ENCODE results near the gene LSG1.

LSG1 gene

DNA sequence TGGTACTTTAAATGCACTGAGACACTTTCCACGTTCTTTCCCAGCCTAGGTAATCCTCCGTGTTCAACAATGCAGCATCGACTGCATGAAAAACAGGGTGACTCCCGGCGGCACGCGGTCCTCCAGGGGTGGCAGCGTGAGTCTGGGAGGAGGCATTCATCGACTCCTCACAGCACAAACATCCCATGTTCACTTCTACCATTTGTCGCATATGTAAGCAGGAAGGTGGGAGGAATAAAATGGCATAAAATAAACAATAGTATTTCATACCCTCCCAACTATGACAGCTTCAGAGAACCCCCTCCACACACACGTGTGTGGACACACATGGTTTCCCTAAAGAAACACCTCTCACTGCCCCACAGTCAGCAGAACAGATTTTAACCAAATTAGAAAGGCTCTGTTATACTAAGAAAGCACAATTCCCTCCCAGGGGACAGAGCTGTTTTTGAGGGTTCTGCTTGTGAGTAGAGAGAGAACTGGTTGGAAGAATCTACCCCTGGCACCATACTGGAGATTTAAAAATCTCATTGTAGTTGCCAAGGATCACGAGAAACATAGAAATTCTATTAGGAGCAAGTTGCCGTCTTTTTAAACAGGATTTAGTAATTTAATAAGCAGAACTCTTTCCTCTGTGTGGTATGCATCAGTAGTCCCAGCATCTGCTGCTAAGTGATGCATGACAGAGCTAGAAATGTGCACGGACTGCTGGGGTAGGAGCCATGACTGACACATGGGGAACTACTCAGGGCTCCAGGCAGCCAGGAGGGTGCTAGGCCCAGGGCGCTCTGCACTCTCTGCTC, 19.7 kb upstream of the LSG1 start:
- H3K27me3 Mint-ChIP-seq, result no peaks in the 10 kb centered on the region
- peak overlapping the region; percentile 88 for H3K27ac Mint-ChIP-seq
- H3K9me3 Mint-ChIP-seq, result peaks cover 4% of the 10 kb centered on the region
- peaks cover 4% of the 10 kb centered on the region for H3K36me3 Mint-ChIP-seq
- H3K4me1 Mint-ChIP-seq, result peaks cover 80% of the 10 kb centered on the region
- peak overlapping the region; percentile 45 for H3K4me3 Mint-ChIP-seq
- ATAC-seq, result peak; percentile 85

DNA sequence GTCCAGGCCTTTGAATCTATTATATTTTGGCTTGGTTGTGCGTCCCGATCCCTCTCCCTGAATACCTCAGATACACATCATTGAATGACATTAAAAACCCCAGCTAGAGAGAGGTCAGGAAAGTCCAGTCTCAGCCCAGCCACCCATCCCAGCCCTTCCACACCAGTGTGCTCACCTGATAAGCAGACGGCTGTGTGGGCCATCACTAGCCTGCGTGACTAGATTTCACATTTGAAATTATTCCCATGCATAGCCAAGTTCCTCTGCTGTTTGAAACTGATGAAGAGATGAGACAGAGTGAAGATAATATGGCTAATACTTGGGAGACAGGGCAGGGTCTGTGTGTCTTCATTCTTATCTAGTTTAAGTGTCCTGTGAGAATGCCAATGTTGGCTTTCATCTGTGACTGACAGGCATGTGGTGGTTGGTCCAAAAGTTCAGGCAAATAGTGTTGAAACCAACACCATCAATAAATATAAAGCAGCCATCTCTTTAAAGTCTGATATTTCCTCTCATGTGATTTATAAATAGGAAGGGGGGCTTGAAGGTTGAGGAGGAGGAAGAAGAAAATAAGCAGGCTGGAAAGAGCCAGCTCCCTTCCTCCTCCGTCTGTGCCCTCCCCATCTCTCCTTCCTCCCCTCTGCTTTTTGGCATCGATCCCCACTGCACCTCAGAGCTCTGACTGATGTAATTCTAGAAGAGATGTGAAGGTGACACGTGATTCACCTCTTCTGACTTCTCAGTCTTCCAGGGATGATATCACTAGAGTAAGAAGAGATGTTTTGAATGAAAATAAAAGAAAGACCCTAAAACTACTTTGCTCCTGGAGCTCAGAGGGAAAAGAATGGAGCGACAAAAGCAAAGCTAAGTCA, 18.7 kb upstream of the LSG1 start:
- H3K4me1 Mint-ChIP-seq, result peaks cover 76% of the 10 kb centered on the region
- peaks cover 4% of the 10 kb centered on the region for H3K36me3 Mint-ChIP-seq
- peak overlapping the region; percentile 88 for H3K27ac Mint-ChIP-seq
- ATAC-seq, result no peak
- H3K9me3 Mint-ChIP-seq, result peaks cover 4% of the 10 kb centered on the region
- no peaks in the 10 kb centered on the region for H3K27me3 Mint-ChIP-seq
- peak overlapping the region; percentile 45 for H3K4me3 Mint-ChIP-seq

DNA sequence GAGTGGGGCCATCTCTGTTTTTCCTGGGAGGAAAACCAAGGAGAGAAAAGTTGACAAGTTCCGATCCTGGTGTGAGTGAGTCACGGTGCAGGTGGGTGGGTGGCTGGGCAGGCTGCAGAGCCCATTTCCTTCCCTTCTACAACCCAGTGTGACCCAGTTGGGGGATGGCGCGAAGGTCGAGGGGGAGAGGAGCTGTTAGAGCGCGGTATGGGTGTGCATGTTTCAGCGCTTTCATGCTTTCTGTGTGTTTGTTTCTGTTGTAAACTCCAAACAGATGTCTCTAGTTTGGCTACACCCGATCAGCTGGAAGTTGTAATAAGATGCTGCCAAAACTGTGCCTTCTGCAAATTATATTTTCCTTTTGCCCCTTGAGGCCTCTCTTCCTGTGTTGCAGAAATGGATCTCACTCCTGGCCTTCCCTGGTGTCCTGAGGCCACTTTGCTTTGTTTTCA, 17.5 kb upstream of the LSG1 start:
- Mint-ChIP-seq H3K27ac (peak overlapping the region; percentile 88), H3K36me3 (peaks cover 4% of the 10 kb centered on the region), H3K4me1 (peaks cover 80% of the 10 kb centered on the region)

DNA sequence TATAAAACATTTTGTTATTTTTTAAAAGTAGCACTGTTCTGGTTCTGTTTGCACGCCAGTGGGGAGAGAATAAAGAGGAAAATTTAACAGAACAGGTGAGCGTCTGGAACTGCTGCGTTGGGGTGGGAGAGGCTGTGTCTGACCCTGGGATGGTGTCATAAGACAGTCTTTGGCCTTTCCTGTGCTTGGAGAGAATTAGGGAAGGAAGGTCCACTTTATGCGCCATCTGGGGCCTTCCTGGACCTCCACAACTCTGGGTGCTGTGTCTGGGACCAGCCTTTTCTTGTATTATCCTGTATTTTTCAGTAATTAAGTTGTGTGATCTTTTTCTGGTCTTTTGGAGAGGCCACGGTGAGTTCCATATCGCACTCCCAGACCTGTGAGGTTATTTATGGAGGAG, 17.0 kb upstream of the LSG1 start:
- no peaks in the 10 kb centered on the region for H3K27me3 Mint-ChIP-seq
- H3K4me3 Mint-ChIP-seq, result peak overlapping the region; percentile 98

More for the DNA sequence above, 17.5 kb upstream of the LSG1 start:
- no peaks in the 10 kb centered on the region for H3K27me3 Mint-ChIP-seq
- ATAC-seq, result no peak
- peaks cover 4% of the 10 kb centered on the region for H3K9me3 Mint-ChIP-seq
- H3K4me3 Mint-ChIP-seq, result peak overlapping the region; percentile 98

DNA sequence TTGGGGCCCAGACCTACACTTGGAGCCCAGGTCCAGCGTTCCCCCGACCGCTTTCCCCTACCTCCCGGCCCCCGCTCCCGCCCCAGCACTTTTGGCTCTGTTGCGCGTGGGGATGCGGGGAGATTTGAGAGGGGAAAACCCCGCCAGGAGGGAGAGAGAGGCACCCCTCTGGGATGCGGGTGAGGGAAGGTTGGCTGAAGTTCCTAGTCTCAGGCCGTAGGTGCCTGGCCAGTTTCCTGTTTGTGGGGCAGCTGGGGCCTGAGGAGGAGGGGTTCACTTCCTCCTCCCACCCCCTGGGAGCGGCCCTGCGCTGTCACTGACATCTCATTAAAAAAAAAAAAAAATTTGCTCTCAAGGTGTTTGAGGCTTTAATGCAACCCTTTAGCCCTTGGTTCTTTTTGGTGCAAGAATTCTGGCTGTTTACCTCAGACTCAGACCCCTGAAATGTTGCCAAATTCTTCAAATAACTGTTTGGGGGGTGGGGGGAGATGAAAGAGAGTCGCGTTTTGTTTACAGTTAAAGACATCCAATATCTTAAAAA, 16.3 kb upstream of the LSG1 start:
- Mint-ChIP-seq H3K27ac (peak overlapping the region; percentile 88), H3K9me3 (peaks cover 3% of the 10 kb centered on the region), H3K27me3 (no peaks in the 10 kb centered on the region), H3K4me3 (peak overlapping the region; percentile 98), H3K36me3 (peaks cover 4% of the 10 kb centered on the region), H3K4me1 (peaks cover 73% of the 10 kb centered on the region)
- ATAC-seq, result peak; percentile 69

More for the DNA sequence above, 17.0 kb upstream of the LSG1 start:
- peaks cover 75% of the 10 kb centered on the region for H3K4me1 Mint-ChIP-seq
- peaks cover 4% of the 10 kb centered on the region for H3K9me3 Mint-ChIP-seq
- H3K36me3 Mint-ChIP-seq, result peaks cover 4% of the 10 kb centered on the region
- H3K27ac Mint-ChIP-seq, result peak overlapping the region; percentile 88
- no peak for ATAC-seq

DNA sequence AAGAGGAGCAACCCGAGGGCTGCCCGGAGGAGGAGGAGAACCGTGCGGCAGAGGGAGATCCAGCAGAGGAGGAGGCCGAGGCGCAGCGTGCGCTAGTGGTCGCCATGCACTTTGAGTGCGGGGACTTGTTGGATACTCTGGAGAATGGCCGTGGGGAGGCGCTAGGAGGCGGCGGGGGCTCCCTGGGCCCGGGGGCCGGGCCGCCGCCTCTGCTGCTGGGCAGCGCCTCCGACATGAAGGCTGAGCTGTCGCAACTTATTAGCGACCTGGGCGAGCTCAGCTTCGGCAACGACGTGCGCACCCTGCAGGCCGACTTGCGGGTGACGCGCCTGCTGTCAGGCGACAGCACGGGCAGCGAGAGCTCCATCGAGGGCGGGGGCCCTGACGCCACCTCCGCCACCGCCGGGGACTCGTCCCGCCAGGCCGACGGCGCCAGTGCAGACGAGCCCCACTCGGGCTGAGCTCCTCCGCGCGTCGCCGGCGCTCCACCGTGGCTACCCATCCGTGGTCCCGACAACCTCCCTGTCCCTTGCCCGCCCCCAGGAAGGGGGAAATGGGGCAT, 15.7 kb upstream of the LSG1 start:
- Mint-ChIP-seq H3K4me3 (peak overlapping the region; percentile 98), H3K27ac (peak overlapping the region; percentile 88), H3K4me1 (peaks cover 73% of the 10 kb centered on the region), H3K27me3 (no peaks in the 10 kb centered on the region), H3K36me3 (peaks cover 4% of the 10 kb centered on the region), H3K9me3 (no peaks in the 10 kb centered on the region)
- peak; percentile 71 for ATAC-seq

DNA sequence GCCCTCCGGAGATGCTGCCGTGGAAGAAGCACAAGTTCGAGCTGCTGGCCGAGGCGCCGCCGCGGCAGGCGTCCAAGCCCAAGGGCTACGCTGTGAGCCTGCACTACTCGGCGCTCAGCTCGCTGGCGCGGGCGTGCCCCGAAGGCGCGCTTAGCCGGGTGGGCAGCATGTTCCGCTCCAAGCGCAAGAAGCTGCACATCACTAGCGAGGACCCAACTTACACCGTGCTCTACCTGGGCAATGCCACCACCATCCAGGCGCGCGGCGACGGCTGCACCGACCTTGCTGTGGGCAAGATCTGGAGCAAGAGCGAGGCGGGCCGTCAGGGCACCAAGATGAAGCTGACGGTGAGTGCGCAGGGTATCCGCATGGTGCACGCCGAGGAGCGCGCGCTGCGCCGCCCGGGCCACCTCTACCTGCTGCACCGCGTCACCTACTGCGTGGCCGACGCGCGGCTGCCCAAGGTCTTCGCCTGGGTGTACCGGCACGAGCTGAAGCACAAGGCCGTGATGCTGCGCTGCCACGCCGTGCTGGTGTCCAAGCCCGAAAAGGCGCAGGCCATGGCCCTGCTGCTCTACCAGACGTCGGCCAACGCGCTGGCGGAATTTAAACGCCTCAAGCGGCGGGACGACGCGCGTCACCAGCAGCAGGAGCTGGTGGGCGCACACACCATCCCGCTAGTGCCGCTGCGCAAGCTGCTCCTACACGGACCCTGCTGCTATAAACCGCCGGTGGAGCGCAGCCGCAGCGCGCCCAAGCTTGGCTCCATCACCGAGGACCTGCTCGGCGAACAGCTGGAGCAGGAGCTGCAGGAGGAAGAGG, 15.0 kb upstream of the LSG1 start:
- Mint-ChIP-seq H3K27me3 (no peaks in the 10 kb centered on the region), H3K27ac (peak overlapping the region; percentile 88), H3K4me3 (peak overlapping the region; percentile 98), H3K36me3 (peaks cover 4% of the 10 kb centered on the region), H3K9me3 (no peaks in the 10 kb centered on the region), H3K4me1 (peaks cover 73% of the 10 kb centered on the region)
- ATAC-seq, result peak; percentile 1

DNA sequence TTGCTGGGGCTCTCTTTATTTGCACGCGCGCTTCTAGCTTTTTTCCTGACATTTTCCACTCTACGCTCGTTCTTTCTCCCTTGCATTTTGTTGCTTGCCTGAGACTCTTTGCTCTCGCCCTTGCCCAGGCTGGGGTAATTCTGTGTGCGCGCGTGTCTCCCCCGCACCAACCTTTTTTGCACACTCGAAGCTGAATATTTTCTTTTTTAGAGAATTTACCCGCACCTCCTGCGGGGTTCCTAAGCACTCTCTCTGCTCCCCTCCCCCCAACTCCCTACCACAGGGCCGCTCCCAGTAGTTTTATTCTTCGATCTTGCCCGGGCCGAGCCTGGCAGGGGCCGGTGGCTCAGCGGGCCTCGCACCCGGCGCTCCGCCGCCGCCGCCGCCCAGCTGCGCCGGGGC, 14.4 kb upstream of the LSG1 start:
- peaks cover 68% of the 10 kb centered on the region for H3K4me1 Mint-ChIP-seq
- peak overlapping the region; percentile 98 for H3K4me3 Mint-ChIP-seq
- H3K36me3 Mint-ChIP-seq, result peaks cover 4% of the 10 kb centered on the region
- no peak for ATAC-seq
- peak overlapping the region; percentile 88 for H3K27ac Mint-ChIP-seq
- H3K9me3 Mint-ChIP-seq, result no peaks in the 10 kb centered on the region
- no peaks in the 10 kb centered on the region for H3K27me3 Mint-ChIP-seq

DNA sequence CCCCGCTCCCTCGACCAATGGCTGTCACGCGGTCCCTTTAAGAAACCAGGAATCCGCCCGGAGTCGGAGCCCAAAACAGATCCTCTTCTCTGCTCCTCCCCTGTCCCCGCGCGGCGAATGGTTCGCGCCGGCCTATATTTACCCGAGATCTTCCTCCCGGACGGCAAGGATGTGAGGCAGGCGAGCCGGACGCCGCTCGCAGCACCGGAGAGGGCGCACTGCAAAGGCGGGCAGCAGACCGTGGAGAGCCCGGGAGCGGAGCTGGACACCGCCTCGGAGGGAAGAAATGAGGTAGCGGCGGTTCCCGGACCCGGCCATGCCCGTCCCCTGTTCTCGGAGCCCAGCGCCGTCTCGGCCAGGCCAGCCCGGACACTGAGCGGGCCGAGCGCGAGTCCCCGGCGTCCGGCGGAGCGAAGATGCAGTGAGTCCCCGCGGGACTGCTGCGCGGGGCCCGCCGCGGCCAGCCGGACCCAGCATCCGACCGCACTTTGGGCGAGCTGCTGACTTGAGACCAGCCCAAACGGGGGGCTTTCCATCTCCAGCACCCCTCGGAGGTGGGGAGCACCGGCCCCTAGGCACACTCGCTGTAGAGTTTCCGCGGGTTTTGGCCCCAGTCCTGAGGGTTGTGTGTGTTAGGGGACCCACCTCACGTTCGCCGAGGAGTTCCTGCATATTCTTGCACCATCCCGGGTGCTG, 13.9 kb upstream of the LSG1 start, which contains the start of gene FAM43A:
FAM43A (plus strand) TSS at position 166 of the 696 bp plus-strand sequence. CDS start 944 bp downstream, outside the sequence.
- Mint-ChIP-seq H3K36me3 (peaks cover 4% of the 10 kb centered on the region), H3K27me3 (no peaks in the 10 kb centered on the region), H3K4me1 (peaks cover 68% of the 10 kb centered on the region), H3K9me3 (no peaks in the 10 kb centered on the region), H3K27ac (peak within 1 kb of the TSS; percentile 88), H3K4me3 (peak within 1 kb of the TSS; percentile 98)
- peak; percentile 80 for ATAC-seq

DNA sequence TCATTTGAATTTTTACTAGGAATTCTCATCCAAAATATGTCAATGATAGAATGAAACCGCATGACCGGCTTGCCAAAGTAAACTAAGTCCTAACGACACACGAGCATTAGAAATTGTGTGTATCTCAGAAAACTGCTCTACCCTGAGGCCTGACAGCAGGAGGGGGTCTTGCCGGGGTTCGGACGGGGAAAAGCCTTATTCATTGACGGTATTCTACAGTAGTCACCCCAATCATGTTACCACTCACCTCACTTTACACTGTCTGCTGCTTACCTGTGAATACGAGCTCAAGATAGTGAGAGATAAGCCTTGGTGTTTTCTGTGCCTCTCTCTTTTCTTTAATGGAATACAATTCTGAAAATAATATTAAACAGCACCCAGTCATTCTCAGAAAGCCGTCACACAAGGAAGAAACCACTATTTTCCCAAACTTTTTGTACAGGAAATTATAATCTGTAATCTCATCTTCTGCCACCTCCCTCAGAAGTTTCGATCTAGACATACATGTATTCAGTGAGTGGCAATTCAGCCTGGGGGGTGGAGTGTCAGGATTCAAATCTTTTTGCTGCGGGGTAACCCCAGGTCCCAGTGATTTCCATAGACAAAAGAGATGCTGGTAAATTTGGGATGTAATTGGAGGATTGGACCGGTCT, 13.2 kb upstream of the LSG1 start:
- peak overlapping the region; percentile 88 for H3K27ac Mint-ChIP-seq
- ATAC-seq, result peak; percentile 20
- H3K27me3 Mint-ChIP-seq, result no peaks in the 10 kb centered on the region

DNA sequence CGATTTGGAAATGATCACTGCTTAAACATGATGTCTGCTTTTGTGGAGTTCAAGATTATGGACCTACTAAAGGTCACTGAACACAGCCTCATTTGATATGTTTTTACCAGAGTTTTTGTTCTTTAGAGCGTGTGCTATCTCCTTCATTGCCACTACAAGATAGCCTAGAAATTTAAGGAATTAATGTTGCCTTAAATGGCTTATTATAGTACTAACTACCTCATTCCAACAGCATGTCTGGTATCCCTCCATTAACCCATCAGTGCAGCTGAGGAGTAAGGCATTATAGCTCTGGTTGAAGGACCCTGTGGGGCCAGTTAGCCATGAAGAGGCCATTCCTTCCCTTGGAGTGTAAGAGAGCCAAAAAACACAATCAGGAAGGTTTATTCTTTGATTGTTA, 11.4 kb upstream of the LSG1 start:
- no peak for ATAC-seq
- Mint-ChIP-seq H3K4me1 (peaks cover 46% of the 10 kb centered on the region), H3K36me3 (peaks cover 4% of the 10 kb centered on the region), H3K9me3 (no peaks in the 10 kb centered on the region), H3K4me3 (no peak overlapping the region), H3K27me3 (no peaks in the 10 kb centered on the region), H3K27ac (no peak overlapping the region)

More for the DNA sequence above, 13.2 kb upstream of the LSG1 start:
- Mint-ChIP-seq H3K9me3 (no peaks in the 10 kb centered on the region), H3K36me3 (peaks cover 4% of the 10 kb centered on the region), H3K4me1 (peaks cover 64% of the 10 kb centered on the region), H3K4me3 (peak overlapping the region; percentile 98)

DNA sequence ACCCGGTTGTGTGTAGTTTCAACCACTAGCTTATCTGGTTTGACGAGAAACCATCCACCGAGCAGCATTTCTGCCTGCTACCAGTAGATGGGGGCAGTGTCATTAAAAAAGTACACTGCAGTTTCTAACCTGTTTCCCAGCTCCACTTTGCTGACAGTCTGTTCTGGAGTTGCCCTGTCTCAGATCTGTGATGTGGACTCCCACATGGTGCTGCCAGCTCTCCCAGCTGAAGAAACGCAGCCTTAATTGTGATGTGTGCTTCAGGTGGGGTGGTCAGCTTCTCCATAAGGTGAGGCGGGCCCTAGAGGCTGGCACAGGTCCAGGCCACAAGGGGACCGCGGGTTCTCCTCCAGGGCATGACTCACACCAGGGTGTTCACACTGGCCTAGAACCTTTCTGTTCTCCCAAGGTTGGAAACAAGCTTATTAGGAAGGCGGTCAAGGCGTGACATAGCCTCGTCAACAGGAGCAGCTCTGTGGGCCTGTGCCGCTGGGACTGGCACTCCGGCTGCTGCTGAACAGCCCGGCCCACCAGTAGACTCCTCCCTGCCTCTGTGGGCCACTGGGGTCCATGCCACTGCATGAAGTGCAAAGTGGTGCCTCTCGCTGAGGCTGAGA, 10.8 kb upstream of the LSG1 start:
- Mint-ChIP-seq H3K4me1 (peaks cover 43% of the 10 kb centered on the region), H3K36me3 (peaks cover 4% of the 10 kb centered on the region), H3K27ac (no peak overlapping the region), H3K27me3 (no peaks in the 10 kb centered on the region), H3K9me3 (no peaks in the 10 kb centered on the region), H3K4me3 (no peak overlapping the region)
- peak; percentile 69 for ATAC-seq

DNA sequence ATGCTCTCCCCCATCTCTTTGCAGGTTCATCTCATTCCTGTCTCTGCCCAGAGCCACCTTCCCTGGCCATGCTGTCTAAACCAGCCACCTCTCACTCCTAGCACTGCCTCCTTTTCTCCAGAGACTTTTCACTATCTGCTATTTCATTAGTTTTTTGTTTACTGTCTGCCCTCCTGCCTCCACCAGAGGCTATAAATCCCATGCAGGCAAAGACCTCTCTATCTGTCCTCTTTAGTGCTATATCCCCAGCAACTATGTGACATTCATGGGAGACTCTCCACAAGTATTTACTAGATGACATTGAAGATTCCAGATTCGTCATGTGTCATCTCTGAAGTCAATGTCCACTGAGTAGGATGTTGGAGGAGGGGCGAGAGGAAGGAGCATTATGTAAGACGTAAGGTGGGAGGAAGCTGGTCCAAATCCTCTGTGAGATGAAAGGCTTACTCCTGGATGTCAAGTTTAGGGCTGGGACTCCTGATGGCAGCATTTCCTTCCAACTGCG, 10.2 kb upstream of the LSG1 start:
- H3K9me3 Mint-ChIP-seq, result no peaks in the 10 kb centered on the region
- H3K27ac Mint-ChIP-seq, result no peak overlapping the region
- H3K4me3 Mint-ChIP-seq, result no peak overlapping the region
- no peaks in the 10 kb centered on the region for H3K27me3 Mint-ChIP-seq
- H3K36me3 Mint-ChIP-seq, result peaks cover 1% of the 10 kb centered on the region
- no peak for ATAC-seq
- H3K4me1 Mint-ChIP-seq, result peaks cover 38% of the 10 kb centered on the region

All from stimulated activated memory B cell treated with anti-CD40 and anti-IgM and Interleukin-4, amounts not matched to agents 10 μg/mL and 1 μg/mL and 100 μg/mL, for 72 hours (primary cell).